ENCODE results near the gene HSPA5. TPM values are rescaled to one million over a fixed set of nuclear protein-coding genes. Genes with fewer than 3 reads are reported as not detected.
"Not testable (repeated sequence)": the region's sequence is repeated elsewhere in the genome, so short reads cannot be mapped to it uniquely, and the experiment has no call there.

Gene HSPA5
- total RNA-seq, 1 donor from 2014 or later = 132 TPM

DNA sequence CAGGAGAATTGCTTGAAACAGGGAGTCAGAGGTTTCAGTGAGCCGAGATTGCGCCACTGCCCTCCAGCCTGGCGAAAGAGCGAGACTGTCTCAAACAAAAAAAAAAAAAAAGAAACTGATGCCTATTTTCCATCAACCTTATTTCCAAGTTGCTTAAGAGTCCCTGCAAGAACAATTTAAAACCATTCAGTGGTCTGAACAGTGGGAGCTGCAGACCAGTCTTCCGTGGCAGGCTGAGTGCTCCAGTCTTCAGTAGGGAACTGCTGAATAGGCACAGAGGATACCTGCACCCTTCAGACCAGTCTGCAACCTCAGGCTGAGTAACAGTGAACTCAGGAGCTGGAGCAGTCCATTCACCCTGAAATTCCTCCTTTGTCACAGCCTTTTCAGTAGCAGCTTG lies 46.7 kb downstream of the HSPA5 start:
- not testable (repeated sequence) for DNase-seq (ENCODE audit: low read depth in 2 of 2)

DNA sequence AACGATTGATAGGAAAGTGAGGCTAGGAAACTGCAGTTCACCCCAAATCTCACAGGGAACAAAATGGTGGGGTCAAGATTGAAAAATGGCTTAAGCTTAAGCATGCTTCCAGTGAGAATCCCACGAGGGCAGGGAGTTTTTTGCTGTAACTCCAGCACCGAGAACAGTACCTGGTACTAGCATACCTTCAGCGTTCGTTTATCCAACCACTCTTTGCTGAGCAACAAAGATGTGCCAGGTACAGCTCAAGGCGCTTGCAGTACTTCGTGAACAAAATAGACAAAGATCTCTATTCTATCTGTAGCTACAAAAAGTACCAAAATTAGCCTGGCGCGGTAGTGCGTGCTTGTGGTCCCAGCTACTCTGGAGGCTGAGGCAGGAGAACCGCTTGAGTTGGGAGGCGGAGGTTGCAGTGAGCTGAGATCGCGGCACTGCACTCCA lies 50.8 kb downstream of the HSPA5 start:
- DNase-seq (ENCODE audit: low read depth in 2 of 2) = peak; percentile 12 to 13

DNA sequence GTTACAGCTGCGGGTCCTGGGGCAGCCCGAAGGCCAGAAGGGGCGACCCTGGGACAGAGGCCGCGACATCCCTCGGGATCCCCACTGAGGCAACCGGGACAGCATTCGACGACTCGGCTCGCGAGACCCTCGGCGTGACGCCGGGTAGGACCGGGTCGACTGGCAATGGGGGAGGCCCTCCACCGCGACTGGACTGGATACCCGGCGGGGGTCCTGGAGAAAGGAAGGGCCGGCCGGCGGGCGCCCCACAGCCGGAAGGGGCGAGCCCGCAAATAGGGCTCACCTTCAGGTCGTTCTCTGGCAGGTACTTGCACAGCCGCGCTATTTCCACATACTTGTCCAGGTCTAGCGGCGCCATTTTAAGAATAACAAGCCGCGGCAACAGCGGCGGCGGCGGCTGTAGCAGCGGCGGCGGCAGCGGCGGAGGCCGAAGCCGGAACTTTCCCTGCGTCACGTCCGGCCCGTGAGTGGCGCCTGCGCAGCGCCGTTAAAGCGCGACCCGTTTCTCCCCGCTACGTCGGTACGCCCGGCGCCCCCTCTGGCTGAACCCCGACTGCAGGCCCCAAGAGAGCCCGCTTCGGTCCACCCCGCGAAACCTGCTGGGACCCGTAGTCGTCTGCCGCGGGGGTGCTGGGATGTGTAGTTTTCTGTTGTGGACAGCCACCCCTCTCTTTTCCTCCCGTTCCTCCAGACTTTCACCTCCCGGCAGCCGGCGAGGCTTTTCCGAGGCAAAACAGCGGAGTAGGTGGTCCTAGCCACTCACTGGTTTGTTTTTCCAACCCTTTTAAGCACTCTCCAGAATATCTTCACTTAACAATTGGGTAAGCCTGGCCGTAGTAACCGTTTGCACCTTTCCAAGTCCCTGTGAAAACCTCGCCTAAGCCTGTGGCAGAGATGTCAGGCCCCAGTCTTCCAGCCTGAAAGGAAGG lies 51.5 kb downstream of the HSPA5 start, which contains the start of gene PPP6C:
PPP6C (minus strand) TSS at position 443 of the 929 bp plus-strand sequence; CDS start at position 358, 85 bp downstream.
- peak; percentile 98 to 99 for DNase-seq (ENCODE audit: low read depth in 2 of 2)

DNA sequence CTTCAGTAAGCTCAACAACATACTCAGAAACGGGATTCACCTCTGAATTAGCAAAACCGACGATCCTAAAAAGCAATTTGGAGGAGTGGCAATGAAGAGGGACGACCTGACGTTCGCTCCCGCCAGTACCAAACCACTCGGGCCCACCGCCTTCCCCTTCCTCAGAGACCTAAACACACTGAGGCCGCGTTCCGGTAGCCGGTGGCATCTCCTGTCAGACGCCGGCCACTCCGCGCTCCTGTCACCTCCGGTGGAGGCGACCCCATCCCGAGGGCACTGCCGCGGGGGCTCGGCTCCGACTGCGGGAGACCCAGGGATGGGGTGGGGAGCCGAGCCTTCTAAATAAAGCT lies 52.2 kb downstream of the HSPA5 start:
- DNase-seq (ENCODE audit: low read depth in 2 of 2) = peak; percentile 6 to 39

Other genes with a start within 250 kb of the HSPA5 start
- gene SCAI, start 97.8 kb downstream of the HSPA5 start, total RNA-seq = 2.6 and 3.8 TPM in 2 replicates
- 12.4 and 15.3 TPM in 2 replicates for gene PPP6C, start 51.5 kb downstream of the HSPA5 start, total RNA-seq
- 15.9 and 16.3 TPM in 2 replicates for gene RABEPK, start 40.8 kb downstream of the HSPA5 start, total RNA-seq
- 41.6 and 49.2 TPM in 2 replicates for gene GAPVD1, start 20.5 kb upstream of the HSPA5 start, total RNA-seq

Data from lung microvascular endothelial cell (primary cell).